Activated CD4-positive, alpha-beta T cell treated with anti-CD3 and anti-CD28 coated beads, Interleukin-2, amount 50 U/mL, for 48 hours (primary cell): ENCODE measurements around the gene TUBB4B.
"Not testable (repeated sequence)": the region's sequence is repeated elsewhere in the genome, so short reads cannot be mapped to it uniquely, and the experiment has no call there.

Experiments used
- DNase-seq, 2 experiments: peaks; one replicate each; pipeline ENCODE4 v3.0.0-alpha.2; 2020

The TUBB4B gene

DNA sequence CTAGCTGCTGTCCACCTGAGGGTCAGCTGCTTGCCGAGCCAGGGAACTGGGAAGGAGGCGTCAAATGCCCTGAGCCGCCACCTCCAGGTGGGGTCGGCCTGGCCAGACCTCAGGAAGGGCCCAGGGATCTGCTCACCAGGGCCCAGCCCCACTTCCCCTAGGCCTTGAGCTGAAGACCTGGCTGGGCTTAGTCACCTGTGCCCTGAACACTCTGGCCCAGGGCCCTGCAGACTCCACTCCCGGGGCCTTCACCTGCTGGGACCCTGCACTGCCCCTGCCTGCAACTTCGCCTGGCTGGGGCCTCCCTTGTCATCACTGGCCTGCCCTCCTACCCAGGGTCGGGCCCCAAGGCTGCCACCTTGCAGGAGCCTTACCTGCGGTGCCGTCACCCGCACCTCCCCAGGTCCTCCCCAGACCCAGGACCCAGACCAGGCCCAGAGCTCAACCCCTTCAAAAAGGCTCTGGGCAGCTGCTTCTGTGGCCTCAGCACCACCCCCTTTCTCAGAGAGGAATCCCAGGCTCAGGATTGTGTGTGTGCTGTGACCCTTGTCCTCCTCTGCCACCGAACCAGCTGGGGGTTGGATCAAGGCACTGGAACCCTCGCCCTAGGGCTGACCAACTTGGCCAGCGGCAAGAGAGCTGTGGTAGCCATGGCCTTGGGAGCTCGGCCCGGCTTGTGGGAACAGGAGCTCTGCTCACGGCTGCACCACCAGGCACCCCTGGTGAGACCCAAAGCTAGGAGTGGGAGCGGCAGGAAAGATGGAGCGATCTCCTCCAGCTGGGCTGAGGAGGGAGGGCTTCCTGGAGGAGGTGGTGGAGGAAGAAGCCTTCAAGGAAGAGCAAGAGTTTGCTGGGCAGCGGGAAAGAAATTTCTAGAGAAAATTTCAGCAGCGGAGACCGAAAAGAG, 12.9 kb downstream of the TUBB4B start:
- no peak for DNase-seq

DNA sequence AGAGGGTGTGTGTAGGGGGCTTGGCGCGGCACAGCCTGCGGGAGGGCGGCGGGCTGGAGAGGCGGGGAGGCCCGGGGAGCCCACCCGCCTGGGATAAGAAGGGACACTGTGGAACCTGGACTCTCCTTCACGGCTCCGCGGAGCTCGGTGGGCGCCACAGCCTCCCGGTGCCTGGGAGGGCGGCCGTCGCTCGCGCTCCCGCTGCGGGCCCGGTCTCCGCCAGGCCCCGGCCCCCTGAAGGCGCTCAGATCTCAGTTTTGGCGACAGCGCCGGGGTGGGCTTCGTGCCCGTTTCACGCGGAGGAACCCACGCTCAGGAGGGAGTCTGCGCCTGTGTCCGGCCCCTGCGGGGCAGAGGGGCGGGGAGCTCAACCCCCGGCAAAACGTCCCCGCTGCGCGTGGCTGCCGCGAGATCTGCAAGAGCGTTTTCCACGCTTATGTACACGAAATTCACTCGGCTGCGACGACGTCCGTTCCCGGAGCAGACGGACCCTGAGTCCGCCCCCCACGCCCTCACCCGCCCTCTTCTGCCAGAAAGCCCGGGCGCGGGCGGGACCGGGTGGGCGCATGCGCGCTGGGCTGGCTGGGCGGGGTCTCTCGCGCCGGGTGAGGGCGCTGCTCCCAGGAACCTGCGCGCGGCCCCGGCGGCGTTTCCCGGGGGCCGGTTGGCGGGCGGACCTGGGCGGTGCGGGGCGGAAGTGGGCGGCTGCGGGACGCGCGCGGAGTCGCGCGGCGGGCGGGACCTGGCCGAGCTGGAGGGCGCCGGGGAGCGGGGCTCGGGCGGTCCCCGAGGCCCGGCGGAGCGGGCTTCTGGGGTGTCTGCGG, 13.7 kb downstream of the TUBB4B start, which contains the start of gene NELFB:
NELFB (plus strand) TSS at position 704 of the 824 bp plus-strand sequence.
- peak; percentile 96 to 97 for DNase-seq

DNA sequence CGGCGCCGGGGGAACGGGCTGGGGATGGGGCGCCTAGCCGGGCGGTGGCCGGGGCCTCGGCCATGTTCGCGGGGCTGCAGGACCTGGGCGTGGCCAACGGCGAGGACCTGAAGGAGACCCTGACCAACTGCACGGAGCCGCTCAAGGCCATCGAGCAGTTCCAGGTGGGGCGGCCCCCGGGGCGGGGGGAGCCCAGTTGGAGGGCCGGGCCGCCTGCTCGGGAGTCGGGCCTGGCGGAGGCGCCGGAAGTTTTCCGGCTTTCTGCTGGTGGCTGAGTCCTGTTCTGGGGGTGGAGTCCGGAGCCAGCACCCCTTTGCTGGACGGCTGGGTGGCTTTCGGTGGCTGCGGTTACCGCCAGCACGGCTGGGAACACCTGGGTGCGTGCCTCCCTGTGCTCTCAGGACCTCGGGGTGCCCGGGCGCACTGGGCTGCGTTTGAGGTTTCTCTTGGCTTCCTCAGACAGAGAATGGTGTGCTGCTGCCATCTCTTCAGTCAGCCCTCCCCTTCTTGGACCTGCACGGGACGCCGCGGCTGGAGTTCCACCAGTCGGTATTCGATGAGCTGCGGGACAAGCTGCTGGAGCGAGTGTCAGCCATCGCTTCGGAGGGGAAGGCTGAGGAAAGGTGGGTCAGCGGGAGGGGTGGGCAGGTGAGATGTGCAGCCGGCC, 14.5 kb downstream of the TUBB4B start:
- no peak for DNase-seq

DNA sequence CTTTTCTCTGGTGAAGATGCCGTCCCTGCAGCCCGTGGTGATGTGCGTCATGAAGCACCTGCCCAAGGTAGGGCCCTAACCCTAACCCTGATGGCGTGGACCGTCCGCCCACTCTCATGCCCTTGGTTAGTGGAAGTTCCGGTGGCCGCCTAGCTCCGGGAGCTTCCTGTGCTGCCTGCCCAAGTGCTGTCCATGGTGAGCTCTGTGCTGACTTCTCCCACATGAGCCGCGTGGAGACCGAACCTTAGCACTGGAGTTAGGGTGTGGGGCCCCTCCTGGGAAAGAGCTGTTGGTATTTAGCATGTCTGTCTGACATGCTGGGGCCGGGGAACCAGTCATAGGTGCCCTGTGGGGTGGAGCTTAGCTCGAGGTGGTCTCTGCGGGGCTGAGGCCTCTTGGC, 15.3 kb downstream of the TUBB4B start:
- no peak for DNase-seq

DNA sequence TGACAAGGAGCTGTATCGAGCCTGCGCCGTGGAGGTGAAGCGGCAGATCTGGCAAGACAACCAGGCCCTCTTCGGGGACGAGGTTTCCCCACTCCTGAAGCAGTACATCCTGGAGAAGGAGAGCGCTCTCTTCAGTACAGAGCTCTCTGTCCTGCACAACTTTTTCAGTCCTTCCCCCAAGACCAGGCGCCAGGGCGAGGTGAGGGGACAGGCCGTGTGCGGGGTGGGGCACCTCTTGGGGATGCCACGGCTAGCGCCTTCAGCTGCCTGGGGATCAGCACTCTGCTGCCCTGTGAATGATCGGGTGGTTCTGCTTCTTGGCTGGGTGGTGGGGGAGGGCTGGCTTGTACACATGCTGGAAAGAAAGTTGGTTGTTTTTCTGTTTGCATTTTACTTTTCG, 15.8 kb downstream of the TUBB4B start:
- no peak for DNase-seq

DNA sequence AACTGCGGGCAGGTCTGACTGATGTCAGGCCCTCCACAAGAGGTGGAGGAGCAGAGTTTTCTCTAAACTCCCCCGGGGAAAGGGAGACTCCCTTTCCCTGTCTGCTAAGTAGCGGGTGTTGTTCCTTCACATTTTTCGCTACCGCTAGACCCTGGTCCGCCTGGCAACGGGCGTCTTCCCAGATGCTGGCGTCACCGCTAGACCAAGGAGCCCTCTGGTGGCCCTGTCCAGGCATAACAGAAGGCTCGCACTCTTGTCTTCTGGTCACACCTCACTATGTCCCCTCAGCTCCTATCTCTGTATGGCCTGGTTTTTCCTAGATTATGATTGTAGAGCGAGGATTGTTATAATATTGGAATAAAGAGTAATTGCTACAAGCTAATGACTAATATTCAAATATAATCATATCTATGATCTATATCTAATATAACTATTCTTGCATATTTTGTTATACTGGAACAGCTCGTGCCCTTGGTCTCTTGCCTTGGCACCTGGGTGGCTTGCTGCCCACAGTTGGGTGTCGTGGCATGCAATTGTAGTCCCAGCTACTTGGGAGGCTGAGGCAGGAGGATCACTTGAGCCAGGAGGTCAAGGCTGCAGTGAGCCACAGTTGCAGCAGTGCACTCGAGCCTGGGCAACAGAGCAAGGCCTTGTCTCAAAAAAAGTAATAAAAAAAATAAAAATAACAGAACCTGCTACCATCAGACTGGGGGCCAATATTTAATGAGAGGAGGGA, 21.3 kb downstream of the TUBB4B start:
- DNase-seq, result not testable (repeated sequence)

DNA sequence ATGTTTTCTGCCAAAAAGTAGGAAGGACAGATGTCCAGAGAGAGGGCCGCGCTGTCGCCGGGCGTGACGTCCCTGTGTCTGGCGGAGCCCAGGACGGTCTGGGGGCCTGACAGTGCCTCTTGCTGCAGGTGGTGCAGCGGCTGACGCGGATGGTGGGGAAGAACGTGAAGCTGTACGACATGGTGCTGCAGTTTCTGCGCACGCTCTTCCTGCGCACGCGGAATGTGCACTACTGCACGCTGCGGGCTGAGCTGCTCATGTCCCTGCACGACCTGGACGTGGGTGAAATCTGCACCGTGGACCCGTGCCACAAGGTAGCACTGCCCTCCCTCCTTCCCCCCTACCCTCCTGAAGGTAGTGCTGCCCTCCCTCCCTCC, 21.8 kb downstream of the TUBB4B start:
- DNase-seq, result no peak

DNA sequence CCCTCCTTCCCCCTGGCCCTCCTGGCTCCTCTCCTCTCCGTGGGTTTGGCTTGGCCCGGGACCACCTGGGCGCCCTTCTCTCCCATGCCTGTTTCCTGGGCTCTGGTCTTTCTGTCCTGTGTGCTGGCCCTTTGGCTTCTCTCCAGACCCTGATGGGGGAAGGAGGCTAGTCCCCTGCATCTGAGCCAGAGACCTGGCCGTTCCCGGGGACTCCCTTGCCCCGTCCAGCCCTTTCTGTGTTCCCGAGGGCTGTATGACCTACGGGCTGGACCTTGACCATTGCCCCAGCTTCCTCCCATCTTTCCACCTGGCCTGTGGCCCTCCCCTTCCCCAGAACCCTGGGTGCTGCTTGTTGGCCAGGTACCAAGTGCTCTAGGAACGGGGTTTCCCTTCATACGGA, 22.4 kb downstream of the TUBB4B start:
- no peak for DNase-seq

DNA sequence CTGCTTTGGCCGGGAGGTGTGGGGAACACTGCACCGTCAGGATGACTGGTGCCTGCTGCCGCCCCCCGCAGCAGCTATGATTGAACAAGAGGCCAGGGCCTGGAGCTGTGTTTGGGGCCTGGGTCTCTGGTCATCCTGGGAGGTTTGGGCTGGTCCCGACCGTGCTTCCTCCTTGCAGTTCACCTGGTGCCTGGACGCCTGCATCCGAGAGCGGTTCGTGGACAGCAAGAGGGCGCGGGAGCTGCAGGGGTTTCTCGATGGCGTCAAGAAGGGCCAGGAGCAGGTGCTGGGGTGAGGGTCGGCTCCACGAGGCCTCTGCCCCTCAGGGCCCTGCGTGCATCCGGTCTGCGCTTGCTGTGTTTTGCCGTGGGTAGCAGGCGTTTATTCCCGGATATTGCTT, 23.0 kb downstream of the TUBB4B start:
- no peak for DNase-seq

DNA sequence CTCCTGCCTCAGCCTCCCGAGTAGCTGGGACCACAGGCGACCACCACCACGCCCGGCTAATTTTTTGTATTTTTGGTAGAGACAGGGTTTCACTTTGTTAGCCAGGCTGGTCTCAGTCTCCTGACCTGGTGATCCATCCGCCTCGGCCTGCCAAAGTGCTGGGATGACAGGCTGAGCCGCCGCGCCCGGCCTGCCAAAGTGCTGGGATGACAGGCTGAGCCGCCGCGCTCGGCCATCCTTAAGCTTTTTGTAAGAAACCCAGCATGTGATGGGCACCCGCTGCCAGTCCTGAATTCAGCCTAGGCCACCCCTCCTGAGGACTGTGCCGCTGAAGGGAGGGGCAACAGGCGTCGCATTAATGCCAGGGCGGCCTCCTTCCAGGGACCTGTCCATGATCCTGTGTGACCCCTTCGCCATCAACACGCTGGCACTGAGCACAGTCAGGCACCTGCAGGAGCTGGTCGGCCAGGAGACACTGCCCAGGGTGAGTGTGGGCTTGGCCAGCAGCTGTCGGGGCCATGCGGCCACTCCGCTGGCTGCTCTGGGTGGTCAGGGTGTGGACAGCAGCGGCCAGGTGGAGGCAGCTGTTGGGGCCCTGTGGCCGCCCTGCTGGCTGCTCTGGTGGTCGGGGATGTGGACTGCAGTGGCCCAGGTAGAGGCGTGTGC, 24.5 kb downstream of the TUBB4B start:
- no peak for DNase-seq

DNA sequence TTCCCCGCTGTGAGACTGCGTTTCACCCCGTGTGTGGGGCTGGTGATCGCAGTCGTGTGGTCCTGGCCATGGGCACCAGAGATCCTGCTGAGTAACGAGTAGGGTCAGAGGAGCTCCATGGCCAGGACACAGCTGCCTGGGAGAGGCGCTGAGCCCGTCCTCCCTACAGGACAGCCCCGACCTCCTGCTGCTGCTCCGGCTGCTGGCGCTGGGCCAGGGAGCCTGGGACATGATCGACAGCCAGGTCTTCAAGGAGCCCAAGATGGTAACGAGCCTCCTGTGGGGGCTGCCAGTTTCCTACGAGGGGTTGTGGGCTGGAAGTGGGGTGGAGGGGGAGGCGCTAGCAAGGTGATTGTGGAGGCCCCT, 25.1 kb downstream of the TUBB4B start:
- DNase-seq, result no peak

DNA sequence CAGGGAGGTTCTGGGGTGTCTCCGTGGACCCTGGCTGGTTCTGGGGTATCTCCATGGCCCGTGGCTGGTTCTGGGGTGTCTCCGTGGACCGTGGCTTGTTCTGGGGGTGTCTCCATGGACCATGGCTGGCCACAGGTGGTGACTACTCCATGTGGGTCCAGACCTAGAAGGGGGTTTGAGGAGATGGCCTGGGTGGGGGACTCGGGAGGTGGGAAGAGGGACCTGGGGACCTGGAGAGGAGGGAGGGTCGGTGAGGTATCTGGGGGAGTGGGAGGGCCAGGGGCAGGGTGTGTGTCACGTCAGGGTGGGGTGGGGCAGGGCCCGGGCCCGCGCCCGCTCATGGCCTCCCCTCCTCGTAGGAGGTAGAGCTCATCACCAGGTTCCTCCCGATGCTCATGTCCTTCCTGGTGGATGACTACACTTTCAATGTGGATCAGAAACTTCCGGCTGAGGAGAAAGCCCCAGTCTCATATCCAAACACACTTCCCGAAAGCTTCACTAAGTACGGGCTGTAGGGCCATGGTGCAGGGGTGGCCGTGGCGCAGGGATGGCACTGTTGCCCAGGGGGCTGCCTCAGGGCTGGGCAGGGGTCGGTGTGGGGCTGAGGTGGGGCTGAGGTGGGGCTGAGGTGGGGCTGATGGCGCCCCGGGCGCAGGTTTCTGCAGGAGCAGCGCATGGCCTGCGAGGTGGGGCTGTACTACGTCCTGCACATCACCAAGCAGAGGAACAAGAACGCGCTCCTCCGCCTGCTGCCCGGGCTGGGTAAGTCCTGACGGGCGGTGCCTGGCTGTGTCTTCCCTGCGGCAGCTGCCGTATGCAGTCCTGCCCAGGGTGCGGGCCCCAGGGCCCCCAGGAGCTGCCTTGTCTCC, 25.7 kb downstream of the TUBB4B start:
- DNase-seq, result no peak

DNA sequence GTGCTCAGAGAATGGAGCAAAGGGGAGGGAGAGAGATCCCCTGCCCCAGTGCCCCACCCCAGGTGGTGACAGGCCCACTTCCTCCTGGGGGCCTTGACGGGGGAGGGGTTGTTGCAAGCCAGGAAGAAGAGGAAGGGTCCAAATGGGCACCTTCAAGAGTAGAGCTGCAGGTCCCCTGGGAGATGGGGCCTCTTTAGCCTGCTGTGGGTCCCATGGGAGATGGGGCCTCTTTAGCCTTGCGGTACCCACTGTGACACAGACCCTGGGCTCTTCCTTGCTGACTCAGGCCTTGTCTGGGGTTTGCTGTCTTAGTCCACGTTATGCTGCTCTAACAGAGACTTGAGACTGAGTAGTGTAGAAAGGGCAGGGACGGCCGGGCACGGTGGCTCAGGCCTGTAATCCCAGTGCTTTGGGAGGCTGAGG, 26.9 kb downstream of the TUBB4B start:
- no peak for DNase-seq

DNA sequence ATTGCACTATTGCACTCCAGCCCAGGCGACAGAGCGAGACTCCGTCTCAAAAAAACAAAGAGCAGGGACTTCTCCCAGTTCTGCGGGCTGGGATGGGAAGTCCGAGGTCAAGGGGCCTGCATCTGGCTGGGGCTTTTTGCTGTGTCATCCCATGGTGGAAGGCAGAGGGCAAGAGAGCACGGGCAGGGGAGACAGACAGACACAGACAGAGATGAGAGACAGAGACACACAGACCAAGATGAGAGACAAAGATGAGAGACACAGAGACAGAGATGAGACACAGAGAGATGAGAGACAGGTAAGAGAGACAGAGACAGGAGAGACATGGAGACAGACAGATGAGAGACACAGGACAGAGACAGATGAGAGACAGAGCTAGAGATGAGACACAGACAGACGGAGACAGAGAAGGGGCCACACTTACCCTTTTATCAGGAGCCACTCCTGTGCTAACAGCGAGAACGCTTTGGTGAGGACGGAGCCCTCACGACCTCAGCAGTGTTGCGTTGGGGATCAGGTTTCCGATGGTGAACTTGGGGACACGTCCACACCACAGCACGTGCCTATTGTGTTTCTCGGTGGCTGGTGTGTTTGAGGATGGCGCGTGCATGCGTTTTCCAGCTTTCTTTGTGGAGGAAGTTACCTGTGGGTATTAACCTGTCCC, 27.6 kb downstream of the TUBB4B start:
- no peak for DNase-seq

DNA sequence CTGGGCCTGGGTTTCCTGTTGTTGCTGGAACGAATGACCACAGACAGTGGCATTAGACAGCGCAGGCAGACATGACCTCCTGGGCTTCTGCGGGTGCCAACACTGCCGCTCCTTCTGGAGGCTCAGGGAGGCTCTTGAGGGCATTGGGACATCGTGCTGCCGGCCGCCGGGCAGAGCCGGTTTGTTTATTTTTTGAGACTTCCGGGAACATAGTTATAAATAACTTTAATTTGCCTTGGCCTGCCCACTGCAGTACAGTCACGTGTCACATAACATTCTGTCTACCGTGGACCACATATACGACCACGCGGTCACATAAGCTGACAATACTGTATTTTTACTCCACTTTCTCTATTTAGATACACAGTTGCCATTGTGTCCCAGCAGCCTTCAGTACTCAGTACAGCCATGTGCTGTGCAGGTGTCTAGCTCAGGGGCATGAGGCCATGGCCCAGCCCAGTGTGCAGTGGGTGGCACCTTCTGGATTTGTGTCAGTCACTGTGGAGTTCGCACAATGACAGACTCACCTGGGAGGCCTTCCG, 28.2 kb downstream of the TUBB4B start:
- DNase-seq, result no peak

DNA sequence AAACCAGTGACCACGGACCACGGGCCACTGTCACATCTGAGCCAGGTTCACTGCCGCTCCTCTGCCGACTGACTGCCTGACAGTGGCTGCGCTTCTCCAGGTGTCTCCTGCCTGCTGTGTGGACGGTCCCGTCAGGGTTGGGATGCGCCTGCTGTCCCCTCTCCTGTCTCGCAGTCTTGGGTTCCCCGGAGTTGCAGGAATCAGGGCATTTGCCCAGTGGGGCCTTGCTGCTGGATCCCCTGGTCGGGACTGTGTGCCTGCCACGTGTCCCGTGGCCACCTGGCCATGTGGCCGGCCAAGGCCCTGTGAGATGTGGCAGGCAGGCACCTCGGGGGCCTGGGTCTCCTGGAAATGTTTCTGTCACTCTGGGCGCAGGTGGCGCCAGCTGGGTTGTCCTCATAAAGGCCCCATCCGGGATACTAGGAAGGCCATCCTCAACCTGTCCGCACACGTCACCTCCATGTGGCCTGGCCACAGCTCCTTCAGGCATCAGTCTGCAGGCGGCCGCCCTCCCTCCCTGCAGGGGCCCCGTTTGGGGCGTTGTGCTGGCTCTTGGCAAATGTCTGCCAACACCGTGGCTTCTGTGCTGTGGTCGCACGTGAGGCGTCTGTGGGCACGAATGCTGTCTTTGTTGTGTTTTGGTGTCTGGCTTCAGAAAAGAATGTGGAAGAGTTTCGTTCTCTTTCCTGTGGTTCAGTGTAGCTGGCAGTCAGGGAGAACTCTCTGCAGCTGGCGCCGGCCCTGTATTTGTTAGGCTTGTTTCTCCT, 30.0 kb downstream of the TUBB4B start:
- no peak for DNase-seq

DNA sequence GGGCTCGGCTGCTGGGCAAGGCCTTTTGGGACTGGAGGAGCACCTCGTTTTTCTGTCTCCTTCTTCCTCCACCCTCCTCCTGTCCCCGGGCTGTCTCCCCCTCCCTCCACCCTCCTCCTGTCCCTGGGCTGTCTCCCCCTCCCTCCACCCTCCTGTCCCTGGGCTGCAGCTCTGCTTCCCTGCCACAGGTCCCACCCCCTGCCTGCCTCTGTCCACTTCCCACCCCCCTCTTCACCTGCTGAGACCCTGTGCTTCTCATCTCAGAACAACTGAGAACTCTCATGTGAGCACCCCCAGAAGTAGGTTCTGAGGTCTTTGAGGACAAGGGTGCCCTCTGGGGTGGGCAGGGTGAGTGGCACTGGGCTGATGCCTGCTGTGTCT, 30.6 kb downstream of the TUBB4B start:
- no peak for DNase-seq

DNA sequence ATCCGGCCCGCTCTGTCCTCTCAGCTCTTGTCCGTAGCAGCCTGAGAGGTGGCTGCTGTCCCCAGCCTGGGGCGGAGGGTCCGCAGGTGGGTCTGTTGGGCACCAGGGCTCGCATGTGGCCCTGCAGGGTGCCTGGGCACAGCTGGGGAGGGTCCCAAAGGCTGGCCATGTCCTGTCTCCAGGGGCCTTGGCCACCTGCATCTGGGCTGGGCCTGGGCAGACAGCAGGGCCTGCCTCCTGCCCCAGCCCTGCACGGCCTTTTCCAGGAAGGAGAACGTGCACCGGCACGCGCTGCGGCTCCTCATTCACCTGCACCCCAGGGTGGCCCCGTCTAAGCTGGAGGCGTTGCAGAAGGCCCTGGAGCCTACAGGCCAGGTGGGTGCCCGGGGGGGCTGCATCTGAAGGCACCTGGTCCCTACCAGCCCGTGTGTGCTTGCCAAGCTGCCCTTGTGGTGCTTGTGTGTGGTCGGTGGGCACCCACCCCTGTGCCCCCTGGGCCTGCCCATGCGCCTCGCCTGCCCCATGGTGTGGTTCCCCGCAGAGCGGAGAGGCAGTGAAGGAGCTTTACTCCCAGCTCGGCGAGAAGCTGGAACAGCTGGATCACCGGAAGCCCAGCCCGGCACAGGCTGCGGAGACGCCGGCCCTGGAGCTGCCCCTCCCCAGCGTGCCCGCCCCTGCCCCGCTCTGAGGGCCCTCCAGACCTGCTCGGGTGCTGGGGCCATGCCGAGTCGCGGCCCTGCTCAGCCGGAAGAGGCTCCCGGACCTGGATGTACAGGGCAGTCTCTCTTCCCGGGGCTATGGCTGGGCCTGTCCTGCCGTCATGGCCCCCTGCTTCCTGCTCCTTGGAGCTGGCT, 31.4 kb downstream of the TUBB4B start:
- DNase-seq, result no peak

DNA sequence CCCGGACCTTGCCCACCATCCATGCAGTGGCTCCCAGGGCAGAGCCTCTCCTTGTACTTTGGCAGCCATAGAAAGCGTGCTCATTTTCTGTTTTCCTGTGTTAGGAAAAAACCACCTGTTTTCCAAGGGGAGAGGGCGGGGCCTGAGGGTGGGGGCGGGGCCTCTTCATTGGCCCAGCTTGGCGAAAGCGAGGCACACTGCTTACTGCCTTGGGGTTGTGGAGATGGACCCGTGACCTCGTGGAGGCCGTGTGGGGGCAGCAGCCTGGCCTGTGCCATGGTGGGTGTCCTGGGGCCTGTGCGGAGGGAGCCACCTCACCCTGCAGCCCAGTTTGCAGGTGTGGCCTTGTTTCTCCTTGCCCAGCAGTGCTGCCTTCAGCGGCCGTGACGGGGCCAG, 32.0 kb downstream of the TUBB4B start:
- no peak for DNase-seq
